GM08714 (cell line): Measurements from ENCODE around the gene PAPPA.

Experiments used
- H3K4me3 ChIP-seq: fragments of 200-500 bp; sonication (Bioruptor generic); 2 replicates; pipeline ENCODE4 v1.5.1; 2014; ENCODE audit warnings: mild to moderate bottlenecking, low read length, inconsistent platforms
- ZNF274 ChIP-seq: IDR thresholded peaks from 2 replicates; pipeline ENCODE4 v1.6.1; 2012; ENCODE audit warnings: mild to moderate bottlenecking, low read depth, low read length

Gene PAPPA

DNA sequence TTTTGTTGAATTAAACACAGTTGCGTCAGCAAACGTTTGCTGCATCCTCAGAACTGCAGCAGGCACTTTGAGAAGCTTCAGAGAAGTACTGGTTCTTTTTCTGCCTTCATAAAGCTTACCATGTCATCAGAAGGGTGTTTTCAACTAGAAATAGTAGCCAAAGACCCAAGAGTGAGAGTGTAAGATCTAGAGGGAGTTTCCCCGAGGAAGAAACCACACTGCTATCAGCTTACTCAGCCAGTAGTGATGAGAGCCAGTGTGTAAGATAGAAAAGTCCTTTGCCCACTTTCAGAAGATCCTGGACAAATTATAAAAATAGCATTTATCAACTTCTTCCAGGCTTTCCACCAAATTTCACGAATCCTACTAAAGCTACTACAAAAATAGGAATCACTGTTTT lies 154.5 kb downstream of the PAPPA start:
- H3K4me3 ChIP-seq: no peak overlapping the region
- TF ChIP-seq ZNF274: no peak

DNA sequence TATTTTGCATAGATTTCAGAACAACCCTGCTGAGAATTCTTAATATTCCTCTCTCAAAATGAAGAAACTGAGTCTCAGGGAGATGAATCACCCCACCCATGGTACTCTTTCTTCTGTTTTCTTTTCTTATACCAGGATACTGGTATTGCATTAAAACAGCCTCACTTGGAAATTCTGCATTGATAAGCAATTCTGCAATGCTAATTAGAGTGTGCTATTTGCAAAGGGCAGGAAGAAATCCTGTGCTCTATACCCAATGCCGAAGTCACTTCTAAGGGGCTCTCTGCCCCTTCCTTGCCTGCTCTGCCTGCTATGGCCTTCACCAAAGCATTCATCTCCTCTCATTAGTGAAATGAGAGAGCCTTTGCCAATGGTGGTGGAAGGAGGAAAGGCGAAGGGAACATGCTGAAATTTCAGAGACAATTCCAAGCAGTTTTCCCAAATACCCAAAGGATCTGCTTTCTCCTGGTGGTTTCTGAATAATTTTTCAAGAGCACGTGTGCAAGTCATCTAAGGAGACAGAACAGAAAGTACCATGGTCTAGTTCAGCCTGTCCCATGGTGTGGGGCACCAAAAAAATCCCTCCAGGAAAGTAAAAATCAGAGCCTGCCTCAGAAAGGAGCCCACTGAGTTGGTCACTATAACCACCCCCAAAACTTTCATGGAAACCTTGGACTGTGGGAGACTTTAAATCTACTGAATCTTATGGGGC lies 156.5 kb downstream of the PAPPA start:
- H3K4me3 ChIP-seq: no peak overlapping the region
- TF ChIP-seq ZNF274: no peak

DNA sequence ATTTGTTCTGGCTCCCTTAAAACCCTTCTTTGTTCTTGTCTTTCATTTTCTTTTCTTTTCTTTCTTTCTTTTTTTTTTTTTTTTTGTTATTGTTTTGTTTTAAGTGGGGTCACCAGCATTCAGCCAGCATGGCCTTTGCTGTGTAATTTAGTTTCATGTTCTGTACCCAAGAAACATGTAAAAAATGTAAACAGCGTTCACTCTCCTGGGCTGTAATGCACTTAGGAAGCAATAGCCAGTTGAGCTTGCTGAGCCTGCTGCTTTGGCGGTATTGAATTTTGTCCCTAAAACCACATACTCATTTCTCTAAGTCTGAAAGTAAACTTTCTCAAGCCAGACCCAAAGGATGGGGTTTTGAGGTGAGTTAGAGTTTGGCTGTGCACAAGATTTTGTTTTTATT lies 158.6 kb downstream of the PAPPA start:
- no peak overlapping the region for H3K4me3 ChIP-seq
- TF ChIP-seq ZNF274: no peak

DNA sequence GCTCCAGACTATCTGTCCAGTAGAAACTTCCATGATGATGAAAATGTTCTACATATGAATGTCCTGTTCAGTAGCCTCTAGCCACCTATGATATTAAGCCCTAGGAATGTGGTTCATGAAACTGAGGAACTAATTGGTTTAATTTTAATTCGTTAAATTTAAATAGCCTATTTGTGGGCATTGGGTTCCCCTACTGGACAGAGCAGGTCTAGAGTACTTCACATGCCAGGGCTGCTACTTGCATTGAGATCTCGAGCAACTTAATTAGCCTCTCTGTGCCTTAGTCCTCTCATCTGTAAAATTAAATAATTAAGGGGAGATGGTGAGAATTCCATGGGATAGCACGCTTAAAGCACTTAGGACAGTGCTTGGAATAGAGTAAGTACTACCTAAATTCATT lies 160.0 kb downstream of the PAPPA start:
- H3K4me3 ChIP-seq: no peak overlapping the region
- no peak for TF ChIP-seq ZNF274

DNA sequence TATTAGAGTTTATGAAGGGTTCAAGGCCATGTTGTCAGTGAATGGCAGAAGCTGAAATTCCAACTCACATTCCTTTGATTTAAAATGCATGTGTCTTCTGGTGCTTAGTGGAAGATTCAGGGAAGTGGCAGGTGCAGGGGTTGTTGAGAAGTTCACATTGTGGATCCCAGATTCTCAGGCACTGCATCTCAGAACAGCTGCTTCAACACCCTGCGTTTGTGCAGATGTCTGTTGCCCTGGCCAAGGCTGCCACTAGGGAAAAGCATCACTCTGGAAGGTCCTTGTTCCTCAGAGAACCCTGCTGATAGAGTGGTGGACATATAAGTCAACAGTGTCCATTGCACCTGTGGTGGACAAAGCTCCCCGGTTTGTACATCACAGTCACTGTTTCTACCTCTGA lies 162.7 kb downstream of the PAPPA start:
- no peak for TF ChIP-seq ZNF274
- H3K4me3 ChIP-seq: no peak overlapping the region

DNA sequence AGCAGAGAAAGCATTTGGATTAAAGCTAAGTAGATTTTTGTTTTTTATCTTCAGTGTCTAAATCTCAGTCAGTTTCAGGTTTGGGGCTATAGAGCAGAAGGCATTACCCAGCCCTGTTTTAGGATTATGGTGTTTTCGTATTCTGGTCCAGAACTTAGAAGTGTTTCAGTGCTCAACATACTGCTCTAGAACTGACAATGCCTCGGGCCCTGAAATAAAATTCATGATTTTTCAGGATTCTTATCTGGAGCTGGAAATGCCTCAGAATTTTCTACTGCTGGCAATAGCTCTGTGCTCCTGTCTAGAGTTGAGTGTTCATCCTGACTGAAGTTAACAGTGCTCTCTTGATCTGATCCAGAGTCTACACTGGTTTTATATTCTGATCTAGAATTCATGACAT lies 163.9 kb downstream of the PAPPA start:
- H3K4me3 ChIP-seq: no peak overlapping the region
- TF ChIP-seq ZNF274: no peak

DNA sequence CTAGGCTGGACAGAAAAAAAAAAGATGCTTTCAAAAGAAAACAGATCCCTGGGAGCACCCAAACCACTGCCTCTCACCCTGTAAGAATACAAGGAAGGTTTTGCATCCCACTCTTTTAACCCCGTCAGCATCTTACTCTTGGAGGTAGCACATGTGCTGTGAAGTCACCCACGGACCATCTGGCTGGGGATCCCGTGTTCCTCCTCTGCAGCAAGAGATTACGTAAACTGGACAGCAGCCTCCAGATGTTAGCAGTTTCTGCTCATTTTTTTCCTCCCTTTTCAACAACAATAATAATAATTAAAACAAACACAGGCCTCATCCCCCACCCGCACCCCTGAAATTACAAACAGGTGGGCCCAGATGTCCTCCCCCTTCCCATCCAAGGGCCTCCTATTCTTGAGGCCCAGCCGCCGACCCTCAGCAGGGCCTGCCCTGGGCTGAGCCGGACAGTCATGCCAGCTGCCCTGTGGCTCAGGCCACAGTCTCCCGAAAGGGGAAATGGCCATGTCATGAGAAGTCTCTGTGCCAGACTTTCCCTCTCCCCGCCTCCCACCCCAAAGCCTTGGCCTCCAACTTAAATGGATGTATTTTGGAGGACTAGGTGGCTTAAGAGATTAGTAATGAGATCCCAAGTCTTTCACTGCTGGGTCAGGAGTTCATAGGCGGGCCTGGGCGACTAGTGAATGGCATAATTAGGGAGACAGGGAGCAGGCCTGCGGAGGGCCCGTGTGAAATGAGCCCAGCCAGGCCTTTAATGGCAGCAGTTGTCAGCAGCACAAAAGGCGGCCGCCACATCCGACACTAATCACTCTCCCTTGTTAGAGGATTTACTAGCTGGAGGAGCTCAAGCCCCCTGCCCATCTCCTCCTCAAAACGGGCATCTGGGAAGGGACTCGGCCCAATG lies 165.1 kb downstream of the PAPPA start:
- no peak for TF ChIP-seq ZNF274
- H3K4me3 ChIP-seq: no peak overlapping the region

DNA sequence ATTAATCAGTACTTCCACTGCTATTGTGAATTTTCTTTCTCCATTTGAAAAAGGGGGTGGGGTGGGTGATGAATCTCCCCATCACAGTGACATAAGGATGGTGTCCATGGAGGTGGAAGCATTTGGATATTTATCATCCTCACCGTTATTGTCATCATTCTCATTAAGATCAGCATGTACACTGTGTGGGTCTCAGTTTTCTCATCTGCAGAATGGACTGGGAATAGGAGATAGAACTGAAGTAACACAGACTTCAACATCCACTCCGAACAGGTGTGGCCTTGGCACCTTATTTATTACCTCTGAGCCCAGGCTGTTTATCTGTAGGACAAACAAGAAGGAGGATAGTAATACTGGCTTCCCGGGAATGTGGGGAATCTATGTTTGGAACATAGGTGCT lies 165.9 kb downstream of the PAPPA start:
- no peak overlapping the region for H3K4me3 ChIP-seq

DNA sequence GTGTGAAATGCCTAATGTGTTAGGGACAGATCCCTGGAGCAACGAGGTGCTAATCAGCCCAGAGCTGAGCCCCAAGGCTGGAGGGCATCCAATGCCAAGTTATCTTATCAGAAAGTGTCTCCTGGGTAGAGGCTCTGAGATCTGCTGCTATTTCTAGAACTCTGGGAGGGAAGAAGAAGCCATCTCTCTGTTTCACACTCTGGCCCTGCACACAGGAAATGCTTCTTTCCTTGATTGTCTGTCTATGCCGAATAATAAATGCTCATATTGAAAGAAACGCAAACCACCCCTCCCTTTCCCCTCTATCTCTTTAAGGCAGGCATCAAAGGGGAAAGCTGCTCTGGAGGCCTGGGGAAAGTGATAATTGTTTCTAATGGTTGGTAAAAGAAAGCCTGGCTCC lies 166.7 kb downstream of the PAPPA start:
- TF ChIP-seq ZNF274: no peak
- H3K4me3 ChIP-seq: no peak overlapping the region

More for the DNA sequence above, 165.9 kb downstream of the PAPPA start:
- no peak for TF ChIP-seq ZNF274

DNA sequence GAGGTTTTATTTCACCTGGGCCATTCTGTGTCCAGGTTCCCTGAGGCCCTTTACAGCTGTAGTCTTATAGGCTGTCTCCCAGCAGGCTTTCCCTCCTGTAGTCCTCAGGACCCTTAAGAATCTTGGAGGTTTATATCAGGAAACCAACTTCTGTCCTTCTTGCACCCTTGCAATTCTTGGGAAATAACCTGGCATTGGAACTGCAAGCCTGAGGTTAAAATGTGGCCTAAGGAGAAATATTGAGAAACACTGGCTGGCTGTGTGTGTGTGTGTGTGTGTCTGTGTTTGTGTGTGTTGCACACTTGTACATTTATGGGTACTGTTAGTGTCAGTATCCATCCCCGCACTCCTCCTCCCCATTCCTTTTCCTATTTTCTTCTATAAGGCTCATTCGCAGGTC lies 168.9 kb downstream of the PAPPA start:
- H3K4me3 ChIP-seq: no peak overlapping the region

DNA sequence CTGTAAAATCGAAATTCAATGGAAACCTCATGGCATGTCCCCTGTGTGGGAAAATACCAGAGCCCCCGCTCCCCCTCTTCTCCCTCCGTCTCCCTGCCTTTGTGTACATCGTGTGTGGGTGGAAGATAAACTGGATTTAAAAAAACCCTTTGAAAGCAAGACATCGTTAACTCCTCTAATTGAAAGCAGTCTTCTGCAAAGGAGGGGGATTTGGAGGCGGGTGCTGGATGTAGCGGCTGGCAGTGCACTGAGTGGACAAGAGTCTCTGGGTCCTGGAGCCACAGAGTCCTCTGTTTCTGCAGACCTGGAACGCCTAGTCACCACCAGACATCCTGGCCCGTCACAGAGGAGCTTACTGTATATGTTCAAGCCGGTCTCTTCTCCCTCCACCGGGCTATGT lies 169.4 kb downstream of the PAPPA start:
- TF ChIP-seq ZNF274: no peak
- H3K4me3 ChIP-seq: no peak overlapping the region

More for the DNA sequence above, 168.9 kb downstream of the PAPPA start:
- TF ChIP-seq ZNF274: no peak

DNA sequence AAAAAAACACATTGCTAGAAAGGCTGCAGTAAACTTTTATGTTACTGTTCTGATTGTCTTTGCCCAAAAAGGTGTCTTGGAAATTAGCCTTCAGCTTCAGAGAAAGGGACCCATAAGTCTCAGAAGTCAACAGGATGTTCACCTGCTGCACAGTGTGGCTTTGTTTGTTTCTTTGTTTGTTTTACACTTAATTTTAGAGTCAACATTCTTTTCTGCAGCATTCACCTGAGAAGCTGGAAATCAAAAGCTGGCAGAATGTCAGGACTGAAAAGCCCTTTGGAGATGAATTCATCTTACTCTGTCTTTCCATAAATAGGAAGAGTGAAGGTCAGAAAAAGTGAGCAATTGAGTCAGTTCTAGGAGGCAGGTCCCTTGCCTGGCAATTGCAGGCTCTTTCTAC lies 170.0 kb downstream of the PAPPA start:
- no peak for TF ChIP-seq ZNF274
- H3K4me3 ChIP-seq: no peak overlapping the region

DNA sequence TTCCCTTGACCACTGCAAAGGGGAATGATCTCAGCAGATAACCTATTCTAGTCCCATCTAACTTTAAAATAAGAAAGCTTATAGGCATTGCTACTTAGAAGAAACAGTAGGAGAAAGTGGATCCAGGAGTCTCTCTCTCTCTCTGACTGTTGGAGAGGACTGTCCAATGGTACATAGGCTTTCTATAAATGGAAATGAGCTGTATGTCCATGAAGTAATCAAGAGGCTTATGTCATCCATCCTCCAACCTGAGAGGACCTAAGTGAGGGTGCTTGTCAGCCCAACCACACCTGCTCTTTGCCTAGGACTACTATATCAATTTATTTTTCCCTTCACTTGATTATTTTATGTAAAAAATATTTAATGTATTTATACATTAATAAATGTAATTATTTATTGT lies 172.3 kb downstream of the PAPPA start:
- H3K4me3 ChIP-seq: no peak overlapping the region
- TF ChIP-seq ZNF274: no peak

DNA sequence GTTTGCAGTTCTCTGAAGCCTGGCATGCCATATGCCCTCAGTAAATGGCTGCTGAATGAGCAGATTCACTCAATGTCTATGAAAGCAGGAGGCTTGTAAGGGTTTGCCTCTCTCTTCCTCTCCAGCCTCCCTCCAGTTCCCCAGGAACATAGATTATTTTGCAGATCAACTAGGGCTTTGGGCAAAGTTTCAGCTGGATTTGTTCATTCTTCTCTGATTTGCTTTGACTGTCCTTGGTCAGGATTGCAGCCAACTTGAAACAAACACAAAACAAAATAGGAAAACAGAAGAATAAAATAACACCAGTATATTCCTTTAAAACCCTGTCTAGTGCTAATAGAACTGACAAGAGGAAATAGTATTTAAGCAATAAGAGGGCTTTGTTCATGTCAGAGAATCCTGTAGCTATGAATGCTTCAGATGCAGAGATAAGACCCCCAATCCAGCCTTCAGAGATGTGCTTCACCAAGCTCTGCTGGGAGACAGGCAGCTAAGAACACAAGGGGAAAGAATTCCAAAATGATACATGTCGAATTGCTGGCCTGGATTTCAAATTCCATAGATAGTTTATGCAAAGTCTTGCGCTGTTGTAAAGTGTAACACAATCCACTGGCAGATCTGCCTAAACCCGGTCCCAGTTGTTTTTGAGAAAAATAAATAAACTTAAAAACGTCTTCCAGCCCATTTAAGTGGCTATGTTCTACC lies 174.3 kb downstream of the PAPPA start:
- H3K4me3 ChIP-seq: no peak overlapping the region
- no peak for TF ChIP-seq ZNF274
